Measurements from ENCODE around the gene ENAH.
"Not testable (repeated sequence)": the region's sequence is repeated elsewhere in the genome, so short reads cannot be mapped to it uniquely, and the experiment has no call there.

The ENAH gene

GRCh38 chr1:225520587-225521227 lies 132.2 kb downstream of the ENAH start:
- DNase-seq: no peak

- no peak for DNase-seq
These were observed 133.6 kb downstream of the ENAH start for GRCh38 chr1:225519166-225519863.

- no peak for DNase-seq
These were observed 135.2 kb downstream of the ENAH start for GRCh38 chr1:225517697-225518096.

DNA sequence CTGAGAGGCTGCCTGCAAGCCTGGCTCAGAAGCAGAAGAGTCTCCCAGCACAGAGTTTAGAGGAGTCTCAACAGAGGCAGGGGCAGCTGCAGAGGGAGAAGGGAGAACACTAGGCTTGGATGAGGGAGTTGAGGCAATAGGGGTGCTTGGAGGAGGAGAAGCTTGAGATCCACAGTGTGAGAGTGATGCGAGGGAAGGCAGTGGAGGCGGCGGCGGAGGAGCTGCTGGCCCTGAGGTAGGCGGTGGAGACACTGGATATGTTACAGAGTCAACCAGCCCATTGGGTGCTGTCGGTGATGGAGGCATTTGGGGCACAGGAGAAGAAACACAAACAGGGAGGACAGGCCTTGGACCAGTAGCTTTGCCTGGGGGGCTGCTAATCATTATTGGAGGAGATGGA lies 135.7 kb downstream of the ENAH start:
- DNase-seq: no peak

GRCh38 chr1:225514671-225515081 lies 138.2 kb downstream of the ENAH start:
- no peak for DNase-seq

GRCh38 chr1:225513576-225513975 lies 139.3 kb downstream of the ENAH start:
- not testable (repeated sequence) for DNase-seq

DNA sequence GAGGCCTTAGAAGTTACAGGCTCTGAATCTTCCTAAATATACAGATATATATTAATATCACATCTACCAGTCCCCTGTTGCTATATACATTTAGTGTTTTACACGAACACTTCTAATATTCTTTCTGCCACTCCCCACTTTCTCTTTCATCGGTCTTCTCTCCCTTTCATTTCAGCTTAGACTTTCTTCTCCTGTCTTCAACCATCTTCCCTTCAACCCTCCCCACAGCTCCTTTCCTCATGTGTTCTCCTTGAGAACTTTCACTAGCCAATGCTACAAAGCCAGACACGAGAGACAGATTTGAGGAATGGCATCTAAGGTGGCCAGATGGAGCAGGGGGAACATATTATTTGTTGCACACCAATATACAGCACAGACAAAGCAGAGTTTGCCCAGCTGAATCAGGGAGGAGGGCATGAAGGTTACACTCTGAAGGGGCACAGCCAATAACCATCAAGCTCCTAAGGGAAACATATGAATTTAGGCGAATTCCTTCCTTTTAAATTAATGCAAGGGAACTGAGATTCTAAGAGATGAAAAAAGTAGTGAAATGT lies 141.0 kb downstream of the ENAH start:
- DNase-seq: no peak

DNA sequence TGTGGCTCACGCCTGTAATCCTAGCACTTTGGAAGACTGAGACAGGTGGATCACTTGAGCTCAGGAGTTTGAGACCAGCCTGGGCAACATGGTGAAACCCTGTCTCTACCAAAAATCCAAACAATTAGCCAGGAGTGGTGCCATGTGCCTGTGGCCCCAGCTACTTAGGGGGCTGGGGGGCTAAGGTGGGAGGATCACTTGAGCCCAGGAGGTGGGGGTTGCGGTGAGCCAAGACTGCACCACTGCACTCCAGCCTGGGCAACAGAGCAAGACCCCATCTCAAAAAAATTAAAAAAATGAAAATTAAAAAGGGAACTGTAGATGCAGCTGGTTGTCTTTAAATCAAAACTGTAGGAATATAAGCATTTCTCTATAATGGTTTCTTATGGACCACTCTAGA lies 142.2 kb downstream of the ENAH start:
- DNase-seq: not testable (repeated sequence)

GRCh38 chr1:225509770-225510169 lies 143.2 kb downstream of the ENAH start:
- no peak for DNase-seq

GRCh38 chr1:225509376-225509707 lies 143.6 kb downstream of the ENAH start:
- DNase-seq: no peak

DNA sequence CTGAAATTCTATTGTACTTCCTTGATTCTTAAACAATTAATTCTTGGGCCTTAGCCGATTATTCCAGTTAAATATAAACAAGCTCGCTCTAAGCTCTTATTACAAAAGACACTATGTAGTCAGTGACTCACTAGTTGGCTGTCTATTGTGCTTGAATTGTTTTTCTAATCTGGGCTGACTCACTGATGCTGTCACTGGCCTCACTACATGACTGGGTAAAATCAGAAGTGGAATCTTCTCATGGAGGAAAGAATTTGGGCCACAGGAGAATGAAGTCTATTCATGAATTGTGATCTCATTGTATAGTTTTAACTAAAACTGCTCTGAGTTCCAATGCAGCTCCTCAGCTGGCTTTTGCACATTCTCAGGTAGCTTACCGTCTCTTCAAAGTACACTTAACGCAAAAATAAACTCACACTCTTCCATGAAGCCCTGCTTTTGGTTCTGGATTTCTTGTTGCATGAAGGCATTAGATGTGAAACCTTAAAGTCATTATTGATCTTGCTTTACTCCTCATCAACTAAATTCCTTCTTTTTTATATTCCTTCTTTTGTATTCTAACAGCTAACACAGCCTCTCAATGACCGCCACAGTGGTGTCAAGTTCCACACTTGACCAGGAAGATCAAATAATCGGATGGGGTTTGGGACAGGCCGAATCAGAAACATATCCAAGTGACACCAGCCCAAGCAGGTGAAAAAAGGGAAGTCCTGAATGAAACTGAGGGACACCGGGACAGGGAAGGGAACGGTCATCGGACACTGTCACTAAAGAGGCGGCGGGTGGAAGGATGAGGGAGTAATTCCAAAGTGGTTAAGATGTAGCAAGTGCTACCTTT lies 144.2 kb downstream of the ENAH start:
- no peak for DNase-seq

- DNase-seq: no peak
These were observed 146.2 kb downstream of the ENAH start for GRCh38 chr1:225506727-225507126.

GRCh38 chr1:225504776-225505175 lies 148.1 kb downstream of the ENAH start:
- no peak for DNase-seq

DNA sequence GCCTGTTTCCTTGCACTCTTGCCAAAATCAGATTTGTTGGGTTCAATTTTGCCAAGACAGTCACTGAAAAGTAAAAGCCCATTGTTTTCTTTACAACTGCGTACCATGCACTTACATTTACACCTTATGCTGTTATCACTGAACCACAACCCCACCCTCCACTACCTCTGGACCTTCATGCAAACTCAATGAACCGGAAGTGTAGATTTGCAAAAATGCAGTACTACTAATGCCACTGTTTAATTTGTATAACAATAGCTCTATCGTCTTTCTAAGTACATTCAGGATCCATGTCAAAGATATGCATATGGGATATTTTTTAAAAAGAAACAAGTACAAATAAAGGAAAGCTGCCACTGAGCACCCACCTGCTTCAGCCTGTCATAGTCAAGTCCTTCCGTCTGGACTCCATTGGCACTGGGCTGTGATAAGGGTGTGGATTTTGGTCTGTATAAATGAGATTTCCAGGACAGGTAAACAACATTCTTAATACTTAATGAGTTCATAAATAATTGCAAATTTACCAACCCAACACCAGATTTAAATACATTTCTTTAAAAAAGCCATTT lies 152.2 kb downstream of the ENAH start:
- DNase-seq: no peak

GRCh38 chr1:225498549-225499136 lies 154.3 kb downstream of the ENAH start:
- DNase-seq: no peak

DNA sequence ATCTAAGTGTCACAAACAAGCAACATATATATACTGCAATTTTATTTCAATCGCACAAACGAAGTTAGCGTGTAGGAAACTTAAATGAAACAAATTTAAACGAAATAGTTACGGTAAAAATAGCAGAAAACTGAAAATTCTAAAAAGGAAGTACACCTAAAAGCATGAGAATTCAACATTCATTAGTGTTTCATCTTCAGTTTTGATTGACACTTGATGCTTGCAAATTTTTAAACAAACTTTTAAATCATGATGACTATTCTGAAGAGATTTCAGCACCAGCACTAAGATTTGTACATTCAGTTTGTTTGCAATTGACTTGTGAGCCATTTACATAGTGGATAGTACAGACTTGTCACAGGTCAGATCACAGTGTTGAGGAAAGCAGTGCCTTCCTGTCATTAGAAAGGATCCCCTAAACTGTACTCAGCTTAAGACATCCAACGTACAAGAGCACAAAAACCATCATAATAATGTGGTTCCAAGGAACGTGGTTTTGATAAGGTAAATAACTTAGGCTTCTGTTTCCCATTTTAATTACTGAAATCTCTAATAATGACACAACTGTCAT lies 158.0 kb downstream of the ENAH start:
- no peak for DNase-seq

GRCh38 chr1:225493591-225494246 lies 159.2 kb downstream of the ENAH start:
- no peak for DNase-seq

GRCh38 chr1:225488676-225489075 lies 164.2 kb downstream of the ENAH start:
- no peak for DNase-seq

GRCh38 chr1:225486856-225487255 lies 166.1 kb downstream of the ENAH start:
- DNase-seq: no peak

DNA sequence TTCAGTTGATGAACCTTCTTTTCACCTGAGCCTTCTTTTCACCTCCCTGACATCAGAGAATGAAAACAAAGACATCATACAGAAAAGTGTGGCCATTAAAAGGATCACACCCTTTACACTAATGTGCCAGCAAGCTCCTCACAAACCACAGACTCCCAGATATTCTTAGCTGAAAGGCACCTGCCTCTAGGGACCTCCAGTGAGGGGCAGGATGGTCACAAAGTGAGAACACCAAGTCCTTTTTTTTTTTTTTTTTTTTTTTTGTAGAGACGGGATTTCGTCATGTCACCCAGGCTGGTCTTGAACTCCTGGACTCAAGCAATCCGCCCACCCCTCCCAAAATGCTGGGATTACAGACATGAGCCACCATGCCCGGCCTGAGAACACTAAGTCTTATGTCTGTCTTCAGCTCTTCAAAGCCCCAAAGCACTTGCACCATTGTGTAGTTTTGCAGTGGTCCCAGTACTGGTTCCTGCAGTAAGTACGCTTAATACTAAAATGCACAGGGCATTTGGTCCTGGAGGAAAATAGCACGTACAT lies 166.9 kb downstream of the ENAH start:
- DNase-seq: no peak

GRCh38 chr1:225485226-225485625 lies 167.7 kb downstream of the ENAH start:
- no peak for DNase-seq
